HepG2 (cell line): ENCODE results near the gene TMEM107.

ENCODE experiments used
- ARNT ChIP-seq: fragments of 450-650 bp; IDR thresholded peaks from 2 replicates; pipeline ENCODE4 v1.6.1; 2017
- ATF7 ChIP-seq, 2 experiments: fragments of 450-650 bp in 1 of 2; sonication (generic) in 1 of 2; formaldehyde crosslinking in 1 of 2; IDR thresholded peaks; 2 replicates each; pipeline versions ENCODE4 v1.4.0 to v1.6.1; 2016 to 2020; ENCODE audit warnings: antibody characterized with exemption in 1 of 2, mild to moderate bottlenecking in 1 of 2, missing genetic modification reagents in 1 of 2
- EP300 ChIP-seq, 3 experiments: sonication (generic) in 1 of 3; formaldehyde crosslinking in 1 of 3; IDR thresholded peaks; 2 replicates each; pipeline versions ENCODE4 v1.5.1 to v1.6.1; 2011 to 2020; ENCODE audit warnings: low read depth in 2 of 3, low read length in 2 of 3, borderline replicate concordance in 1 of 3, improper control_type of control experiment in 1 of 3, mild to moderate bottlenecking in 1 of 3, missing genetic modification reagents in 1 of 3, moderate library complexity in 1 of 3
- KLF9 ChIP-seq: IDR thresholded peaks from 2 replicates; pipeline ENCODE4 v1.6.1; 2016; ENCODE audit warnings: low read depth
- MXD4 ChIP-seq: IDR thresholded peaks from 2 replicates; pipeline ENCODE4 v1.6.1; 2016; ENCODE audit warnings: mild to moderate bottlenecking, missing biosample characterization, missing genetic modification reagents
- SRF ChIP-seq: IDR thresholded peaks from 2 replicates; pipeline ENCODE4 v1.6.1; 2011; ENCODE audit warnings: mild to moderate bottlenecking, low read depth, low read length, moderate library complexity
- TF ChIP-seq, protein P1 (sequence below), 2 experiments: fragments of 450-650 bp in 1 of 2; sonication (generic) in 1 of 2; formaldehyde crosslinking in 1 of 2; IDR thresholded peaks; 2 replicates each; pipeline versions ENCODE4 v1.6.1 to v1.8.0; 2016 to 2022; ENCODE audit warnings: antibody characterized with exemption in 1 of 2, mild to moderate bottlenecking in 1 of 2, missing genetic modification reagents in 1 of 2
- TF ChIP-seq, protein P2 (sequence below): sonication (generic); formaldehyde crosslinking; IDR thresholded peaks from 2 replicates; pipeline ENCODE4 v1.5.0; 2020; ENCODE audit warnings: mild to moderate bottlenecking, missing genetic modification reagents, moderate library complexity
- TF ChIP-seq, protein P3 (sequence below): sonication (generic); formaldehyde crosslinking; IDR thresholded peaks from 2 replicates; pipeline ENCODE4 v1.5.1; 2020; ENCODE audit warnings: mild to moderate bottlenecking, moderate library complexity, missing genetic modification reagents
- TF ChIP-seq, protein P4 (sequence below): sonication (generic); formaldehyde crosslinking; conservative IDR thresholded peaks from 2 replicates; pipeline ENCODE4 v1.8.0; 2022; ENCODE audit warnings: low read depth, missing genetic modification reagents
- TF ChIP-seq, protein P5 (sequence below): fragments of 450-650 bp; IDR thresholded peaks from 2 replicates; pipeline ENCODE4 v1.6.1; 2016
- TF ChIP-seq, protein P6 (sequence below): sonication (generic); formaldehyde crosslinking; IDR thresholded peaks from 2 replicates; pipeline ENCODE4 v1.9.0; 2021; ENCODE audit warnings: missing genetic modification reagents, borderline replicate concordance

DNA sequence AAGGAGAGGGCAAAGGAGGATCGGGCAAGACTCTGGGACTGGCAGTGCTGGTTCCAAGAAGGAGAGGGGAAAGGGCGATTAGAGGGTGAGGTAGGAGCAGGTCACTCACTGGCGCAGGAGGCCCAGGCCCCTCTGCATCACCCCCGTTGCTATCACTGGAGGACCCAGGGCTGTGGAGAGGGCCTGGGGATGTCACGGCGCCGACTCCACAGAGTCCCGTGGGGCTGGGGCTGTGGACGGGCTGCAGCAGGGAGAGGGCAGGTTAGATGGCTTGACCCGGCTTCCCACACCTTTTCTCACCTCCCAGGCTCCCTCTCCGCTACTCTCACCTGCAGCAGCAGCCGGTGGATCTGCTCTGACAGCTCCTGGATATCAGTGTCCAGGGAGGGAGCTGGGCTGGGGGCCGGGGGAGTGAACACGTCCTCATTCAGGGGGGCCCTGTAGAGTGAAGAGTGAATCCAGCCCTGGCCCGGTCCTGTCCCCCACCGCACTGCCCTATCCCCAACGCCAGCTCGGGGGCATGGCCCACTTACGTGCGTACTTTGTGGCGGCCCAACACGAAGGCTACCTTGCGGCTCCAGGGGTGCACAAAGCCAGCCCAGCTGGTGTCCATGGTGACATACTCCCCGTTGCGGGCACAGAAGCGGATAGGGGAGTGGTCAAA is 28.9 kb downstream of the TMEM107 start:
- TF ChIP-seq SRF, result no peak
- TF ChIP-seq KLF9 (CRISPR knock-in tag), result no peak
- TF ChIP-seq EP300 (IDR thresholded peaks at IDR 0.05; ENCODE audit: low read depth in 2 of 2, low read length in 2 of 2), result no peak
- TF ChIP-seq EP300 (CRISPR knock-in tag; IDR thresholded peaks at IDR 0.05; ENCODE audit: borderline replicate concordance), result no peak
- no peak for TF ChIP-seq MXD4
- TF ChIP-seq, protein P1, sequence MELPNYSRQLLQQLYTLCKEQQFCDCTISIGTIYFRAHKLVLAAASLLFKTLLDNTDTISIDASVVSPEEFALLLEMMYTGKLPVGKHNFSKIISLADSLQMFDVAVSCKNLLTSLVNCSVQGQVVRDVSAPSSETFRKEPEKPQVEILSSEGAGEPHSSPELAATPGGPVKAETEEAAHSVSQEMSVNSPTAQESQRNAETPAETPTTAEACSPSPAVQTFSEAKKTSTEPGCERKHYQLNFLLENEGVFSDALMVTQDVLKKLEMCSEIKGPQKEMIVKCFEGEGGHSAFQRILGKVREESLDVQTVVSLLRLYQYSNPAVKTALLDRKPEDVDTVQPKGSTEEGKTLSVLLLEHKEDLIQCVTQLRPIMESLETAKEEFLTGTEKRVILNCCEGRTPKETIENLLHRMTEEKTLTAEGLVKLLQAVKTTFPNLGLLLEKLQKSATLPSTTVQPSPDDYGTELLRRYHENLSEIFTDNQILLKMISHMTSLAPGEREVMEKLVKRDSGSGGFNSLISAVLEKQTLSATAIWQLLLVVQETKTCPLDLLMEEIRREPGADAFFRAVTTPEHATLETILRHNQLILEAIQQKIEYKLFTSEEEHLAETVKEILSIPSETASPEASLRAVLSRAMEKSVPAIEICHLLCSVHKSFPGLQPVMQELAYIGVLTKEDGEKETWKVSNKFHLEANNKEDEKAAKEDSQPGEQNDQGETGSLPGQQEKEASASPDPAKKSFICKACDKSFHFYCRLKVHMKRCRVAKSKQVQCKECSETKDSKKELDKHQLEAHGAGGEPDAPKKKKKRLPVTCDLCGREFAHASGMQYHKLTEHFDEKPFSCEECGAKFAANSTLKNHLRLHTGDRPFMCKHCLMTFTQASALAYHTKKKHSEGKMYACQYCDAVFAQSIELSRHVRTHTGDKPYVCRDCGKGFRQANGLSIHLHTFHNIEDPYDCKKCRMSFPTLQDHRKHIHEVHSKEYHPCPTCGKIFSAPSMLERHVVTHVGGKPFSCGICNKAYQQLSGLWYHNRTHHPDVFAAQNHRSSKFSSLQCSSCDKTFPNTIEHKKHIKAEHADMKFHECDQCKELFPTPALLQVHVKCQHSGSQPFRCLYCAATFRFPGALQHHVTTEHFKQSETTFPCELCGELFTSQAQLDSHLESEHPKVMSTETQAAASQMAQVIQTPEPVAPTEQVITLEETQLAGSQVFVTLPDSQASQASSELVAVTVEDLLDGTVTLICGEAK (IDR thresholded peaks at IDR 0.05), result no peak
- TF ChIP-seq, protein P1 (CRISPR knock-in tag; IDR thresholded peaks at IDR 0.05), result no peak
- TF ChIP-seq, protein P2, sequence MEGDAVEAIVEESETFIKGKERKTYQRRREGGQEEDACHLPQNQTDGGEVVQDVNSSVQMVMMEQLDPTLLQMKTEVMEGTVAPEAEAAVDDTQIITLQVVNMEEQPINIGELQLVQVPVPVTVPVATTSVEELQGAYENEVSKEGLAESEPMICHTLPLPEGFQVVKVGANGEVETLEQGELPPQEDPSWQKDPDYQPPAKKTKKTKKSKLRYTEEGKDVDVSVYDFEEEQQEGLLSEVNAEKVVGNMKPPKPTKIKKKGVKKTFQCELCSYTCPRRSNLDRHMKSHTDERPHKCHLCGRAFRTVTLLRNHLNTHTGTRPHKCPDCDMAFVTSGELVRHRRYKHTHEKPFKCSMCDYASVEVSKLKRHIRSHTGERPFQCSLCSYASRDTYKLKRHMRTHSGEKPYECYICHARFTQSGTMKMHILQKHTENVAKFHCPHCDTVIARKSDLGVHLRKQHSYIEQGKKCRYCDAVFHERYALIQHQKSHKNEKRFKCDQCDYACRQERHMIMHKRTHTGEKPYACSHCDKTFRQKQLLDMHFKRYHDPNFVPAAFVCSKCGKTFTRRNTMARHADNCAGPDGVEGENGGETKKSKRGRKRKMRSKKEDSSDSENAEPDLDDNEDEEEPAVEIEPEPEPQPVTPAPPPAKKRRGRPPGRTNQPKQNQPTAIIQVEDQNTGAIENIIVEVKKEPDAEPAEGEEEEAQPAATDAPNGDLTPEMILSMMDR (CRISPR knock-in tag), result no peak
- TF ChIP-seq, protein P3, sequence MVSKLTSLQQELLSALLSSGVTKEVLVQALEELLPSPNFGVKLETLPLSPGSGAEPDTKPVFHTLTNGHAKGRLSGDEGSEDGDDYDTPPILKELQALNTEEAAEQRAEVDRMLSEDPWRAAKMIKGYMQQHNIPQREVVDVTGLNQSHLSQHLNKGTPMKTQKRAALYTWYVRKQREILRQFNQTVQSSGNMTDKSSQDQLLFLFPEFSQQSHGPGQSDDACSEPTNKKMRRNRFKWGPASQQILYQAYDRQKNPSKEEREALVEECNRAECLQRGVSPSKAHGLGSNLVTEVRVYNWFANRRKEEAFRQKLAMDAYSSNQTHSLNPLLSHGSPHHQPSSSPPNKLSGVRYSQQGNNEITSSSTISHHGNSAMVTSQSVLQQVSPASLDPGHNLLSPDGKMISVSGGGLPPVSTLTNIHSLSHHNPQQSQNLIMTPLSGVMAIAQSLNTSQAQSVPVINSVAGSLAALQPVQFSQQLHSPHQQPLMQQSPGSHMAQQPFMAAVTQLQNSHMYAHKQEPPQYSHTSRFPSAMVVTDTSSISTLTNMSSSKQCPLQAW, result no peak
- TF ChIP-seq, protein P4, sequence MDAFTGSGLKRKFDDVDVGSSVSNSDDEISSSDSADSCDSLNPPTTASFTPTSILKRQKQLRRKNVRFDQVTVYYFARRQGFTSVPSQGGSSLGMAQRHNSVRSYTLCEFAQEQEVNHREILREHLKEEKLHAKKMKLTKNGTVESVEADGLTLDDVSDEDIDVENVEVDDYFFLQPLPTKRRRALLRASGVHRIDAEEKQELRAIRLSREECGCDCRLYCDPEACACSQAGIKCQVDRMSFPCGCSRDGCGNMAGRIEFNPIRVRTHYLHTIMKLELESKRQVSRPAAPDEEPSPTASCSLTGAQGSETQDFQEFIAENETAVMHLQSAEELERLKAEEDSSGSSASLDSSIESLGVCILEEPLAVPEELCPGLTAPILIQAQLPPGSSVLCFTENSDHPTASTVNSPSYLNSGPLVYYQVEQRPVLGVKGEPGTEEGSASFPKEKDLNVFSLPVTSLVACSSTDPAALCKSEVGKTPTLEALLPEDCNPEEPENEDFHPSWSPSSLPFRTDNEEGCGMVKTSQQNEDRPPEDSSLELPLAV, result no peak
- TF ChIP-seq, protein P5, sequence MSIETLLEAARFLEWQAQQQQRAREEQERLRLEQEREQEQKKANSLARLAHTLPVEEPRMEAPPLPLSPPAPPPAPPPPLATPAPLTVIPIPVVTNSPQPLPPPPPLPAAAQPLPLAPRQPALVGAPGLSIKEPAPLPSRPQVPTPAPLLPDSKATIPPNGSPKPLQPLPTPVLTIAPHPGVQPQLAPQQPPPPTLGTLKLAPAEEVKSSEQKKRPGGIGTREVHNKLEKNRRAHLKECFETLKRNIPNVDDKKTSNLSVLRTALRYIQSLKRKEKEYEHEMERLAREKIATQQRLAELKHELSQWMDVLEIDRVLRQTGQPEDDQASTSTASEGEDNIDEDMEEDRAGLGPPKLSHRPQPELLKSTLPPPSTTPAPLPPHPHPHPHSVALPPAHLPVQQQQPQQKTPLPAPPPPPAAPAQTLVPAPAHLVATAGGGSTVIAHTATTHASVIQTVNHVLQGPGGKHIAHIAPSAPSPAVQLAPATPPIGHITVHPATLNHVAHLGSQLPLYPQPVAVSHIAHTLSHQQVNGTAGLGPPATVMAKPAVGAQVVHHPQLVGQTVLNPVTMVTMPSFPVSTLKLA, result no peak
- TF ChIP-seq ATF7 (IDR thresholded peaks at IDR 0.05), result no peak
- no peak for TF ChIP-seq ATF7 (CRISPR knock-in tag; IDR thresholded peaks at IDR 0.05)
- TF ChIP-seq, protein P6, sequence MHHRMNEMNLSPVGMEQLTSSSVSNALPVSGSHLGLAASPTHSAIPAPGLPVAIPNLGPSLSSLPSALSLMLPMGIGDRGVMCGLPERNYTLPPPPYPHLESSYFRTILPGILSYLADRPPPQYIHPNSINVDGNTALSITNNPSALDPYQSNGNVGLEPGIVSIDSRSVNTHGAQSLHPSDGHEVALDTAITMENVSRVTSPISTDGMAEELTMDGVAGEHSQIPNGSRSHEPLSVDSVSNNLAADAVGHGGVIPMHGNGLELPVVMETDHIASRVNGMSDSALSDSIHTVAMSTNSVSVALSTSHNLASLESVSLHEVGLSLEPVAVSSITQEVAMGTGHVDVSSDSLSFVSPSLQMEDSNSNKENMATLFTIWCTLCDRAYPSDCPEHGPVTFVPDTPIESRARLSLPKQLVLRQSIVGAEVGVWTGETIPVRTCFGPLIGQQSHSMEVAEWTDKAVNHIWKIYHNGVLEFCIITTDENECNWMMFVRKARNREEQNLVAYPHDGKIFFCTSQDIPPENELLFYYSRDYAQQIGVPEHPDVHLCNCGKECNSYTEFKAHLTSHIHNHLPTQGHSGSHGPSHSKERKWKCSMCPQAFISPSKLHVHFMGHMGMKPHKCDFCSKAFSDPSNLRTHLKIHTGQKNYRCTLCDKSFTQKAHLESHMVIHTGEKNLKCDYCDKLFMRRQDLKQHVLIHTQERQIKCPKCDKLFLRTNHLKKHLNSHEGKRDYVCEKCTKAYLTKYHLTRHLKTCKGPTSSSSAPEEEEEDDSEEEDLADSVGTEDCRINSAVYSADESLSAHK (CRISPR knock-in tag), result no peak
- no peak for TF ChIP-seq ARNT
